Endodermal cell (in vitro differentiated cells): ENCODE results near the gene DBT. TPM values are rescaled to one million over a fixed set of nuclear protein-coding genes. Genes with fewer than 3 reads are reported as not detected.
A peak's percentile ranks its signal among the peaks of the same experiment; 100 is the strongest.
"Not testable (repeated sequence)": the region's sequence is repeated elsewhere in the genome, so short reads cannot be mapped to it uniquely, and the experiment has no call there.

ENCODE experiments used
- DNase-seq: peaks from one replicate; pipeline ENCODE4 v3.0.0-alpha.2; 2017
- H3K27ac ChIP-seq: 2 replicates; pipeline ENCODE4 v1.5.1; 2013; ENCODE audit warnings: mild to moderate bottlenecking, low read depth, low read length, moderate library complexity
- H3K27me3 ChIP-seq: 2 replicates; pipeline ENCODE4 v1.6.1; 2013; ENCODE audit warnings: mild to moderate bottlenecking, low read length, moderate library complexity; ENCODE audit not compliant: insufficient read depth, control insufficient read depth, poor library complexity, severe bottlenecking
- H3K36me3 ChIP-seq: 2 replicates; pipeline ENCODE4 v1.7.0; 2013; ENCODE audit warnings: mild to moderate bottlenecking, low read length, moderate library complexity; ENCODE audit not compliant: control insufficient read depth, insufficient read depth
- H3K4me1 ChIP-seq: one replicate; pipeline ENCODE4 v1.7.0; 2013; ENCODE audit warnings: low read length; ENCODE audit not compliant: control insufficient read depth, insufficient read depth
- H3K4me3 ChIP-seq: 2 replicates; pipeline ENCODE4 v1.5.1; 2013; ENCODE audit warnings: mild to moderate bottlenecking, low read length, moderate library complexity
- H3K9ac ChIP-seq: 2 replicates; pipeline ENCODE4 v1.6.1; 2013; ENCODE audit warnings: mild to moderate bottlenecking, low read length, moderate library complexity; ENCODE audit not compliant: poor library complexity, severe bottlenecking; ENCODE audit errors: extremely low read depth
- H3K9me3 ChIP-seq: 2 replicates; pipeline ENCODE4 v1.6.1; 2013; ENCODE audit warnings: mild to moderate bottlenecking, low read length, moderate library complexity; ENCODE audit not compliant: control insufficient read depth
- H3K27ac Mint-ChIP-seq: 2 replicates; pipeline ENCODE4 v1.8.0; 2020; ENCODE audit warnings: mixed read lengths
- H3K27me3 Mint-ChIP-seq: 2 replicates; pipeline ENCODE4 v1.8.0; 2021; ENCODE audit warnings: mild to moderate bottlenecking, mixed read lengths; ENCODE audit not compliant: insufficient read depth
- H3K36me3 Mint-ChIP-seq: 2 replicates; pipeline ENCODE4 v1.8.0; 2020; ENCODE audit warnings: low read depth, mixed read lengths
- H3K4me1 Mint-ChIP-seq: 2 replicates; pipeline ENCODE4 v1.8.0; 2020; ENCODE audit warnings: mixed read lengths
- H3K4me3 Mint-ChIP-seq: 2 replicates; pipeline ENCODE4 v1.8.0; 2020; ENCODE audit warnings: mild to moderate bottlenecking, moderate library complexity, mixed read lengths
- H3K9me3 Mint-ChIP-seq: 2 replicates; pipeline ENCODE4 v1.8.0; 2020; ENCODE audit warnings: mild to moderate bottlenecking, mixed read lengths
- WGBS, 2 experiments: methylation state at CpG; one replicate each; pipeline versions ENCODE4 v1.1.5 to v1.1.7; 2013; ENCODE audit warnings: missing lambda C conversion rate in 2 of 2, mixed read lengths in 1 of 2; ENCODE audit not compliant: insufficient coverage in 1 of 2, insufficient read length in 1 of 2; 5-methylcytosine and 5-hydroxymethylcytosine counted together
- total RNA-seq, 2 donors: library from RNA; stranded (reverse); fragmentation: NEBNext Ultra II Directional in 1 of 2; extraction: Animal tissue kit (Norgen Biotek cat#: 25700) in 1 of 2; gene quantifications; 2 replicates in 1 of 2; 3 replicates in 1 of 2; pipeline ENCODE4 v1.2.1, GENCODE V29; 2021
- TF ChIP-seq, protein P1 (sequence below): fragments of 200-600 bp; sonication (generic); conservative IDR thresholded peaks from 2 replicates; pipeline ENCODE4 v1.5.0; 2021; ENCODE audit warnings: antibody characterized with exemption, mild to moderate bottlenecking

Gene DBT
- total RNA-seq, 2 donors from 2014 or later, result 23.0 to 24.6 TPM

DNA sequence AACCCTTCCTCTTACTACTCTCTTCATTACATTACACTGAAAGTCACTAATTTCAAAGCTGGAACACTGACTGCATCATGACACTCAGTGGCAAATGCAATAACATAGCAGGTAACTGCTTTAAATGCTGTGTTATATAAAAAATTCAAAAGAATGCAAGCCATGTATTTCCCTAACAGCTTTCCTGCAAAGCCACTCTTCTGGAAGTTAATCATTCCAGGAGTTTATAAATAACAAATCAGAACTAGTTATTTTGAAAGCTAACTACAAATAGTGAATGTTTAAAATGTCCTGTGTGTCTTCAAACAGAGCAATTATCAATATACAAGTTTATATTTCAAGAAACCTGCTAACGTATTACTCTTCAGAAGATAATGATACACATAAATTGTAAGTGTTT is 34.5 kb downstream of the DBT start:
- TF ChIP-seq, protein P1, sequence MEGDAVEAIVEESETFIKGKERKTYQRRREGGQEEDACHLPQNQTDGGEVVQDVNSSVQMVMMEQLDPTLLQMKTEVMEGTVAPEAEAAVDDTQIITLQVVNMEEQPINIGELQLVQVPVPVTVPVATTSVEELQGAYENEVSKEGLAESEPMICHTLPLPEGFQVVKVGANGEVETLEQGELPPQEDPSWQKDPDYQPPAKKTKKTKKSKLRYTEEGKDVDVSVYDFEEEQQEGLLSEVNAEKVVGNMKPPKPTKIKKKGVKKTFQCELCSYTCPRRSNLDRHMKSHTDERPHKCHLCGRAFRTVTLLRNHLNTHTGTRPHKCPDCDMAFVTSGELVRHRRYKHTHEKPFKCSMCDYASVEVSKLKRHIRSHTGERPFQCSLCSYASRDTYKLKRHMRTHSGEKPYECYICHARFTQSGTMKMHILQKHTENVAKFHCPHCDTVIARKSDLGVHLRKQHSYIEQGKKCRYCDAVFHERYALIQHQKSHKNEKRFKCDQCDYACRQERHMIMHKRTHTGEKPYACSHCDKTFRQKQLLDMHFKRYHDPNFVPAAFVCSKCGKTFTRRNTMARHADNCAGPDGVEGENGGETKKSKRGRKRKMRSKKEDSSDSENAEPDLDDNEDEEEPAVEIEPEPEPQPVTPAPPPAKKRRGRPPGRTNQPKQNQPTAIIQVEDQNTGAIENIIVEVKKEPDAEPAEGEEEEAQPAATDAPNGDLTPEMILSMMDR, result no peak
- no peaks in the 10 kb centered on the region for H3K27me3 Mint-ChIP-seq
- DNase-seq, result no peak
- Histone ChIP-seq H3K27ac (no peak overlapping the region), H3K4me1 (no peaks in the 10 kb centered on the region), H3K9me3 (no peaks in the 10 kb centered on the region), H3K27me3 (no peaks in the 10 kb centered on the region), H3K36me3 (peaks cover 57% of the 10 kb centered on the region), H3K9ac (no peak overlapping the region), H3K4me3 (no peak overlapping the region)
- WGBS, 2 experiments, result 100% methylated on average over 1 of the region's 1 CpG; no CpG with 5 or more reads in 1 of the 2 experiments
- no peaks in the 10 kb centered on the region for H3K9me3 Mint-ChIP-seq
- H3K36me3 Mint-ChIP-seq, result peaks cover 53% of the 10 kb centered on the region
- H3K4me3 Mint-ChIP-seq, result no peak overlapping the region
- peaks cover 9% of the 10 kb centered on the region for H3K4me1 Mint-ChIP-seq
- H3K27ac Mint-ChIP-seq, result no peak overlapping the region

DNA sequence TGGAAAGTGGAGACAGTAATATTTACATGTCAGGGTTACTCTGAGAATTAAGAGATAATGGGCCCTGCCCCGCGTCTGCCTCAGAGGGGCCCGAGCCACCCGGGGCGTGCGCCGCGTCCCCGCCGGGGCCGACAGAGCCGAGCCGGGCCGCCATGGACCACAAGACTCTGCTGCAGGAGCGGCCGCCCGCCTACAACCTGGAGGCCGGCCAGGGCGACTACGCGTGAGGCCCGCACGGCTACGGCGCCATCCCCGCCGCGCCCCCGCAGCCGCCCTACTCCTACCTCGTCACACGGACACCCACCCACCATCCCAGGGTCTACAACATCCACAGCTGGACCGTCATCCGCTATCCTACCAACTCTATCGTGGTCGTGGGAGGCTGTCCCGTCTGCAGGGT is 36.5 kb downstream of the DBT start:
- Histone ChIP-seq H3K4me3 (no peak overlapping the region), H3K9me3 (no peaks in the 10 kb centered on the region), H3K9ac (no peak overlapping the region), H3K27me3 (no peaks in the 10 kb centered on the region), H3K27ac (no peak overlapping the region), H3K4me1 (no peaks in the 10 kb centered on the region), H3K36me3 (peaks cover 62% of the 10 kb centered on the region)
- Mint-ChIP-seq H3K36me3 (peaks cover 51% of the 10 kb centered on the region), H3K9me3 (no peaks in the 10 kb centered on the region), H3K27me3 (no peaks in the 10 kb centered on the region), H3K4me3 (no peak overlapping the region), H3K27ac (no peak overlapping the region), H3K4me1 (peaks cover 5% of the 10 kb centered on the region)
- peak; percentile 44 for DNase-seq
- 95 to 97% methylated on average over 21 to 37 of the region's 37 CpGs for WGBS, 2 experiments
- TF ChIP-seq, protein P1, result no peak

DNA sequence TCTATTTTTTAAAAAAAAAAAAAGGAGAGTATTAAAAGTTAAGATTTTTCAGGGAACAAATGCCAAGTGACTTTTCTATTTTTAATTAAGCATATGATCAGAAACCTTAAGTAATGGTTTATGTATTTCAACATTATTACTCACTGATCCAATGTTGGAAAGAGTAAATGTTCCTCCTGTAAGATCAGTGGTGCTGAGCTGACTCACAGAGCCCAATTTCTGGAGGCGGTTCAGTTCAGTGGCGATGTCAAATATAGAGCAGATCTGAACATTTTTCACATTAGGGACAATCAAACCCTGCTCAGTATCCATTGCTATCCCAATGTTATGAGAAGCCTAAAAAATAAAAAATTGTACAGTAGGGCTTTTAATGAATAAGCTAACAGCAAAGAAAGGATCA is 43.3 kb downstream of the DBT start:
- Mint-ChIP-seq H3K27ac (no peak overlapping the region), H3K4me3 (no peak overlapping the region), H3K9me3 (peaks cover 15% of the 10 kb centered on the region), H3K4me1 (no peaks in the 10 kb centered on the region), H3K36me3 (peaks cover 73% of the 10 kb centered on the region), H3K27me3 (no peaks in the 10 kb centered on the region)
- TF ChIP-seq, protein P1, result no peak
- H3K36me3 ChIP-seq, result peaks cover 48% of the 10 kb centered on the region
- no peak overlapping the region for H3K27ac ChIP-seq
- H3K9me3 ChIP-seq, result peaks cover 21% of the 10 kb centered on the region
- DNase-seq, result no peak
- H3K9ac ChIP-seq, result no peak overlapping the region
- H3K27me3 ChIP-seq, result no peaks in the 10 kb centered on the region
- no peaks in the 10 kb centered on the region for H3K4me1 ChIP-seq
- H3K4me3 ChIP-seq, result no peak overlapping the region
- 96 to 100% methylated on average over 2 of the region's 2 CpGs for WGBS, 2 experiments

DNA sequence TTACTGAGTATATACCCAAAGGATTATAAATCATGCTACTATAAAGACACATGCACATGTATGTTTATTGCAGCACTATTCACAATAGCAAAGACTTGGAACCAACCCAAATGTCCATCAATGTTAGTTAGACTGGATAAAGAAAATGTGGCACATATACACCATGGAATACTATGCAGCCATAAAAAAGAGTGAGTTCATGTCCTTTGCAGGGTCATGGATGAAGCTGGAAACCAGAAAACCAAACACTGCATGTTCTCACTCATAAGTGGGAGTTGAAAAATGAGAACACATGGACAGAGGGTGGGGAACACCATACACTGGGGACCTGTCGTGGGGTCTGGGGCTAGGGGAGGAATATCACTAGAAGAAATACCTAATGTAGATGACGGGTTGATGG is 44.0 kb downstream of the DBT start:
- not testable (repeated sequence) for H3K4me3 Mint-ChIP-seq, DNase-seq

DNA sequence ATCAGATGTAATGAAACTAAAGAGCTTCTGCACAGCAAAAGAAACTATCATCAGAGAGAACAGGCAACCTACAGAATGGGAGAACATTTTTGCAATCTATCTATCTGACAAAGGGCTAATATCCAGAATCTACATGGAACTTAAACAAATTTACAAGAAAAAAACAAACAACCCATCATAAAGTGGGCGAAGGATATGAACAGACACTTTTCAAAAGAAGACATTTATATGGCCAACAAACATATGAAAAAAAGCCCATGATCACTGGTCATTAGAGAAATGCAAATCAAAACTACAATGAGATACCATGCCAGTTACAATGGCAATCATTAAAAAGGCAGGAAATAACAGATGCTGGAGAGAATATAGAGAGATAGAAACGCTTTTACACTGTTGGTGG is 44.5 kb downstream of the DBT start:
- H3K27me3 Mint-ChIP-seq, H3K27ac Mint-ChIP-seq, H3K4me3 ChIP-seq, DNase-seq, H3K27me3 ChIP-seq, H3K27ac ChIP-seq, H3K9ac ChIP-seq, H3K4me3 Mint-ChIP-seq, H3K4me1 ChIP-seq: not testable (repeated sequence)
- Histone ChIP-seq H3K9me3 (peaks cover 23% of the 10 kb centered on the region), H3K36me3 (peaks cover 41% of the 10 kb centered on the region)
- Mint-ChIP-seq H3K9me3 (peaks cover 15% of the 10 kb centered on the region), H3K36me3 (peaks cover 75% of the 10 kb centered on the region), H3K4me1 (peaks cover 10% of the 10 kb centered on the region)
- WGBS, 2 experiments, result 88 to 97% methylated on average over 1 to 2 of the region's 2 CpGs

More for the DNA sequence above, 44.0 kb downstream of the DBT start:
- H3K9me3 ChIP-seq, result peaks cover 23% of the 10 kb centered on the region
- not testable (repeated sequence) for H3K9ac ChIP-seq, H3K4me3 ChIP-seq, H3K27ac Mint-ChIP-seq, H3K27me3 ChIP-seq, H3K4me1 ChIP-seq, H3K4me1 Mint-ChIP-seq, H3K27me3 Mint-ChIP-seq, H3K27ac ChIP-seq
- 100% methylated on average over 1 to 2 of the region's 2 CpGs for WGBS, 2 experiments
- Mint-ChIP-seq H3K36me3 (peaks cover 75% of the 10 kb centered on the region), H3K9me3 (peaks cover 15% of the 10 kb centered on the region)
- H3K36me3 ChIP-seq, result peaks cover 45% of the 10 kb centered on the region
